ENCODE measurements around the gene GDPGP1. TPM values are rescaled to one million over a fixed set of nuclear protein-coding genes. Genes with fewer than 3 reads are reported as not detected.

GDPGP1 gene
- polyA plus RNA-seq, 1 donor (not counting 4 experiments of a cell fraction or from before 2014, with no cell fraction given): 0.92 TPM

GRCh38 chr15:90266485-90266884, 32.5 kb downstream of the GDPGP1 start:
- DNase-seq (ENCODE audit: low read depth, low spot score): no peak
- dilution Hi-C loops (cut with MboI; ENCODE audit: extremely low pct_ligation_motif_present, low sequenced_read_pairs): no loop called here
- H3K9me1 ChIP-seq (ENCODE audit: control insufficient read depth, extremely low read depth, insufficient read depth, low read length): peaks cover 5% of the 10 kb centered on the region
- TF ChIP-seq, protein P1, sequence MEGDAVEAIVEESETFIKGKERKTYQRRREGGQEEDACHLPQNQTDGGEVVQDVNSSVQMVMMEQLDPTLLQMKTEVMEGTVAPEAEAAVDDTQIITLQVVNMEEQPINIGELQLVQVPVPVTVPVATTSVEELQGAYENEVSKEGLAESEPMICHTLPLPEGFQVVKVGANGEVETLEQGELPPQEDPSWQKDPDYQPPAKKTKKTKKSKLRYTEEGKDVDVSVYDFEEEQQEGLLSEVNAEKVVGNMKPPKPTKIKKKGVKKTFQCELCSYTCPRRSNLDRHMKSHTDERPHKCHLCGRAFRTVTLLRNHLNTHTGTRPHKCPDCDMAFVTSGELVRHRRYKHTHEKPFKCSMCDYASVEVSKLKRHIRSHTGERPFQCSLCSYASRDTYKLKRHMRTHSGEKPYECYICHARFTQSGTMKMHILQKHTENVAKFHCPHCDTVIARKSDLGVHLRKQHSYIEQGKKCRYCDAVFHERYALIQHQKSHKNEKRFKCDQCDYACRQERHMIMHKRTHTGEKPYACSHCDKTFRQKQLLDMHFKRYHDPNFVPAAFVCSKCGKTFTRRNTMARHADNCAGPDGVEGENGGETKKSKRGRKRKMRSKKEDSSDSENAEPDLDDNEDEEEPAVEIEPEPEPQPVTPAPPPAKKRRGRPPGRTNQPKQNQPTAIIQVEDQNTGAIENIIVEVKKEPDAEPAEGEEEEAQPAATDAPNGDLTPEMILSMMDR (optimal IDR thresholded peaks at IDR 0.05 in 1 of 3, IDR thresholded peaks at IDR 0.05 in 1 of 3, conservative IDR thresholded peaks at IDR 0.05 in 1 of 3; ENCODE audit: extremely low read depth in 1 of 3, insufficient read depth in 2 of 3, low read length in 3 of 3): no peak
- no peak for TF ChIP-seq EZH2 (IDR thresholded peaks at IDR 0.05; ENCODE audit: low read length)
- FAIRE-seq: no peak
- peak overlapping the region; percentile 99 for H3K4me2 ChIP-seq (ENCODE audit: control insufficient read depth, extremely low read depth, insufficient read depth, low read depth, low read length)
- H3K4me3 ChIP-seq (ENCODE audit: control insufficient read depth in 2 of 3, extremely low read depth in 1 of 3, insufficient read depth in 2 of 3, low read depth in 1 of 3, low read length in 3 of 3): peak overlapping the region; percentile 69 to 94 (median 77)
- H3K9ac ChIP-seq (ENCODE audit: control insufficient read depth, extremely low read depth, insufficient read depth, low read length): peak overlapping the region; percentile 88
- no peaks in the 10 kb centered on the region for H3K9me3 ChIP-seq (ENCODE audit: control insufficient read depth, low read depth, low read length)
- peaks cover 41% of the 10 kb centered on the region for H3K4me1 ChIP-seq (ENCODE audit: control insufficient read depth, extremely low read depth, insufficient read depth, low read length)
- H4K20me1 ChIP-seq (ENCODE audit: control insufficient read depth, extremely low read depth, insufficient read depth, low read length): peaks cover 3% of the 10 kb centered on the region
- H3K27me3 ChIP-seq (ENCODE audit: control insufficient read depth, extremely low read depth, insufficient read depth, low read length): no peaks in the 10 kb centered on the region
- H2AFZ ChIP-seq (ENCODE audit: control insufficient read depth, low read length): no peak overlapping the region
- peaks cover 7 to 29% of the 10 kb centered on the region in 2 experiments for H3K36me3 ChIP-seq (ENCODE audit: control insufficient read depth in 2 of 2, extremely low read depth in 1 of 2, insufficient read depth in 2 of 2, low read length in 2 of 2)
- peaks cover 53% of the 10 kb centered on the region for H3K79me2 ChIP-seq (ENCODE audit: control insufficient read depth, insufficient read depth, low read length)
- H3K27ac ChIP-seq (ENCODE audit: control insufficient read depth, insufficient read depth, low read length): peak overlapping the region; percentile 88

DNA sequence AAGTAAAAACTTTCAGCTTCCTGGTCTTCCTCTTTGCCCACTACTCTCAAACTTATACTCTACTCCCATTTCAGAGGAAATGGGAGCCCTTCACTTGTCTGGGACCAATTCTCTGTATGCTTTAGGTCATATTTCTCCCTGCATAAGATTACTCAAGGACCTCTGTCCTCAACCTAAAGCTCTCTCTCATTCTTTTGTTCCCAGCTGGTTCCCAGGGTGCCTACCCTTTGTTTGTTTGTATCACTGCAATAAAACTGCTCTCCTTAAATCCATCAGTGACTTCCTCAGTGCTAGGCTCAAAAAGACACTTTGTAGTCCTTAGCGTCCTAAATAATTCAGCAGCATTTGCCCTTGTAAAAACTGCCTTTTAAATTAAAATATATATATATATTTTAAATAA, 34.4 kb downstream of the GDPGP1 start:
- dilution Hi-C loops (cut with MboI; ENCODE audit: extremely low pct_ligation_motif_present, low sequenced_read_pairs): no loop called here
- Histone ChIP-seq H3K9me1 (ENCODE audit: control insufficient read depth, extremely low read depth, insufficient read depth, low read length) (peaks cover 5% of the 10 kb centered on the region), H2AFZ (ENCODE audit: control insufficient read depth, low read length) (no peak overlapping the region), H3K9me3 (ENCODE audit: control insufficient read depth, low read depth, low read length) (no peaks in the 10 kb centered on the region), H3K36me3 (ENCODE audit: control insufficient read depth in 2 of 2, extremely low read depth in 1 of 2, insufficient read depth in 2 of 2, low read length in 2 of 2) (peaks cover 13 to 34% of the 10 kb centered on the region in 2 experiments), H3K9ac (ENCODE audit: control insufficient read depth, extremely low read depth, insufficient read depth, low read length) (no peak overlapping the region), H3K27me3 (ENCODE audit: control insufficient read depth, extremely low read depth, insufficient read depth, low read length) (no peaks in the 10 kb centered on the region), H3K4me1 (ENCODE audit: control insufficient read depth, extremely low read depth, insufficient read depth, low read length) (peaks cover 28% of the 10 kb centered on the region), H3K79me2 (ENCODE audit: control insufficient read depth, insufficient read depth, low read length) (peaks cover 60% of the 10 kb centered on the region), H3K27ac (ENCODE audit: control insufficient read depth, insufficient read depth, low read length) (no peak overlapping the region), H3K4me3 (ENCODE audit: control insufficient read depth in 2 of 3, extremely low read depth in 1 of 3, insufficient read depth in 2 of 3, low read depth in 1 of 3, low read length in 3 of 3) (no peak overlapping the region), H3K4me2 (ENCODE audit: control insufficient read depth, extremely low read depth, insufficient read depth, low read depth, low read length) (peak overlapping the region; percentile 7), H4K20me1 (ENCODE audit: control insufficient read depth, extremely low read depth, insufficient read depth, low read length) (peaks cover 3% of the 10 kb centered on the region)
- no peak for DNase-seq (ENCODE audit: low read depth, low spot score)
- no peak for FAIRE-seq
- TF ChIP-seq, protein P1 (optimal IDR thresholded peaks at IDR 0.05 in 1 of 3, IDR thresholded peaks at IDR 0.05 in 1 of 3, conservative IDR thresholded peaks at IDR 0.05 in 1 of 3; ENCODE audit: extremely low read depth in 1 of 3, insufficient read depth in 2 of 3, low read length in 3 of 3): no peak
- no peak for TF ChIP-seq EZH2 (IDR thresholded peaks at IDR 0.05; ENCODE audit: low read length)

Measured in keratinocyte (primary cell).